GM12865 (cell line): ENCODE data around the gene SHCBP1.

ENCODE experiments used
- DNase-seq: peaks from one replicate; pipeline ENCODE4 v3.0.0; 2010; ENCODE audit warnings: low read depth
- H3K4me3 ChIP-seq: 2 replicates; pipeline ENCODE4 v1.5.1; 2011; ENCODE audit warnings: mild to moderate bottlenecking, low read depth, low read length, control low read depth
- TF ChIP-seq, protein P1 (sequence below): IDR thresholded peaks from 2 replicates; pipeline ENCODE4 v1.5.1; 2011; ENCODE audit warnings: low read length, control low read depth, low read depth, inconsistent platforms; ENCODE audit not compliant: insufficient read depth; ENCODE audit errors: missing control alignments

Gene SHCBP1

DNA sequence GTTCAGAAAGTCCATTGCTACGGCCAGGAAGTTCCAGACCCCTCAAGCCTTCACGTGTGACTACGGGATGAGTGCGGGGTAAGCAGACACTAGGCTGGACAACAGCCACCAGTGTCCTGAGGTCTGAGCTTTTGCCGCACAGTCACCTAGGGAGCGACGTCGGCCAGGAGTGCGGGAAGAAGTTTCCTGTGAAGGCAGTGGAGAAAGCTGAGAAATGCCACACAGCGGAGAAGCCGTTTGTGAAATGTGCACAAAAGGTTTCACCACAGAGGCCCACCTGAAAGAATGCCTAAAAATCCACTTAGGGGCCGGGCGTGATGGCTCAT, 47.4 kb downstream of the SHCBP1 start:
- H3K4me3 ChIP-seq = no peak overlapping the region
- TF ChIP-seq, protein P1, sequence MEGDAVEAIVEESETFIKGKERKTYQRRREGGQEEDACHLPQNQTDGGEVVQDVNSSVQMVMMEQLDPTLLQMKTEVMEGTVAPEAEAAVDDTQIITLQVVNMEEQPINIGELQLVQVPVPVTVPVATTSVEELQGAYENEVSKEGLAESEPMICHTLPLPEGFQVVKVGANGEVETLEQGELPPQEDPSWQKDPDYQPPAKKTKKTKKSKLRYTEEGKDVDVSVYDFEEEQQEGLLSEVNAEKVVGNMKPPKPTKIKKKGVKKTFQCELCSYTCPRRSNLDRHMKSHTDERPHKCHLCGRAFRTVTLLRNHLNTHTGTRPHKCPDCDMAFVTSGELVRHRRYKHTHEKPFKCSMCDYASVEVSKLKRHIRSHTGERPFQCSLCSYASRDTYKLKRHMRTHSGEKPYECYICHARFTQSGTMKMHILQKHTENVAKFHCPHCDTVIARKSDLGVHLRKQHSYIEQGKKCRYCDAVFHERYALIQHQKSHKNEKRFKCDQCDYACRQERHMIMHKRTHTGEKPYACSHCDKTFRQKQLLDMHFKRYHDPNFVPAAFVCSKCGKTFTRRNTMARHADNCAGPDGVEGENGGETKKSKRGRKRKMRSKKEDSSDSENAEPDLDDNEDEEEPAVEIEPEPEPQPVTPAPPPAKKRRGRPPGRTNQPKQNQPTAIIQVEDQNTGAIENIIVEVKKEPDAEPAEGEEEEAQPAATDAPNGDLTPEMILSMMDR = no peak
- DNase-seq = no peak

- TF ChIP-seq, protein P1 = no peak
- H3K4me3 ChIP-seq = no peak overlapping the region
- DNase-seq = peak; percentile 16
These were observed 48.0 kb downstream of the SHCBP1 start for GRCh38 chr16:46573008-46573833.

GRCh38 chr16:46569231-46569735, 51.9 kb downstream of the SHCBP1 start:
- no peak overlapping the region for H3K4me3 ChIP-seq
- DNase-seq = no peak
- TF ChIP-seq, protein P1 = no peak

DNA sequence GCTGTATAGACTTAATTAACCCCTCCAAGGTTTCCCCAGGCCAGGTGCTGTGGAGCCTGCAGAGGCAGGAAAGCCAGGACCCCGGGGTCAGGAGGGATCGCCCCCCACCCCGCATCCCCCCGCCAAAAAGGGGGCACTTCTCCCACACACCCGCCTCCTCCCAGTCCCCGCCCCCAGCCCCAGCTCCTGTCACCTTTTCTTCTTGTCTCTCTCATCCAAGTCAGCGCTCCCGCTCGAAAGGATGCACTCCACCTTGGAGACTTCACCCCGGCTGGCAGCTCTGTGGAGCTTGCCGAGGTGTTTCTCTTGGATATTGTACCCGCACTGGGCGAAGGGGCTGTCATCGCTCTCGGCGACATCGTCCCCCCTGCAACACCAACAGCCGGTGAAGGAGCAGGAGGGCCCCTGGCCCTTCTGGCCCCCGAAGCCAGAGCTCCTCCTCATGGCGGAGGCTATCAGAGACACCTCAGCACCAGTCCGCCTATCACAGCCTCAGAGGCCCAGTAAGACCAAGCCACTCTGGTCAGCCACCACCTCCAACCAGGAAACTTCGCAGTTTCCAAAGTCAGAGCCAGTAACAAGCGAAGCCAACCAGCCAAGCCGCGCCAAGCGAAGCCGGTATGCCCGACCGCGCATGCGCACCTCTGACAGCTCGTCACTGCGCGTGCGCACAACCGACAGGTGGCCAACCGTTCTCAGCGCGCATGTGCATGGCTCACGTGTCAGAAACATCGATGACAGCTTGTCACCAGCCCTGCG, 52.5 kb downstream of the SHCBP1 start:
- no peak overlapping the region for H3K4me3 ChIP-seq
- DNase-seq = no peak
- TF ChIP-seq, protein P1 = no peak

GRCh38 chr16:46562979-46563378, 58.2 kb downstream of the SHCBP1 start:
- no peak for DNase-seq
- TF ChIP-seq, protein P1 = no peak
- no peak overlapping the region for H3K4me3 ChIP-seq

DNA sequence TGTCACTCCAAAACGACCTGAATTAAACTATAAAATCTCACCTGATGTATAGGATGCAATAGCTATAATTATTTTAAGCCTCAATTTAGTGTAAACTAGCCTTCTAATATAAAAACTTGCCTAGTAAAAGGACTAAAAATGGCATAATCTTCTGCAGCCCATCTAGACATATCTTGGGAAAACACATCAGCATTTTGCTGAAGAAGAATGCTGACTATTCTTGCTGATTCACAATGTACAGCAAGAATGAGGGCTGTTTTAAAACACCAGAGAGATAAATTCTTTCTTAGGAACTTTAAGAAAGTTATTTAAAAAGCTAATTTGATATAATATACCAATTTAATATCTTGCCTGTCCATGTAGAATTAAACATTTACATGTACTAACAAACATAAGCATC, 63.2 kb downstream of the SHCBP1 start:
- no peak for DNase-seq
- TF ChIP-seq, protein P1 = no peak
- no peak overlapping the region for H3K4me3 ChIP-seq
